Mesenchymal stem cell (in vitro differentiated cells and primary cell): Measurements from ENCODE around the gene MARK3.
A peak's percentile ranks its signal among the peaks of the same experiment; 100 is the strongest.

Experiments used
- DNase-seq: peaks from one replicate; pipeline ENCODE4 v3.0.0-alpha.2; 2013
- H2AFZ ChIP-seq: one replicate; pipeline ENCODE4 v1.6.1; 2013; ENCODE audit warnings: low read depth, mild to moderate bottlenecking, control low read depth, inconsistent platforms, low read length, moderate library complexity
- H2AK5ac ChIP-seq: 2 replicates; pipeline ENCODE4 v1.6.1; 2013; ENCODE audit warnings: low read length, moderate library complexity, mild to moderate bottlenecking, inconsistent platforms; ENCODE audit not compliant: severe bottlenecking
- H2BK120ac ChIP-seq: one replicate; pipeline ENCODE4 v1.6.1; 2013; ENCODE audit warnings: low read depth, mild to moderate bottlenecking, inconsistent platforms, low read length, moderate library complexity
- H2BK12ac ChIP-seq, 2 experiments: one replicate each; pipeline ENCODE4 v1.6.1; 2013; ENCODE audit warnings: inconsistent platforms in 2 of 2, low read length in 2 of 2, mild to moderate bottlenecking in 2 of 2, moderate library complexity in 2 of 2, control low read depth in 1 of 2
- H2BK15ac ChIP-seq: one replicate; pipeline ENCODE4 v1.6.1; 2013; ENCODE audit warnings: mild to moderate bottlenecking, low read depth, inconsistent platforms; ENCODE audit not compliant: poor library complexity, severe bottlenecking
- H2BK5ac ChIP-seq: 2 replicates; pipeline ENCODE4 v1.6.1; 2013; ENCODE audit warnings: low read depth, mild to moderate bottlenecking, low read length, control low read depth, inconsistent platforms; ENCODE audit not compliant: poor library complexity, severe bottlenecking
- H3K14ac ChIP-seq, 2 experiments: one replicate each; pipeline ENCODE4 v1.6.1; 2013; ENCODE audit warnings: inconsistent platforms in 2 of 2, low read length in 2 of 2, control low read depth in 1 of 2, mild to moderate bottlenecking in 1 of 2, moderate library complexity in 1 of 2
- H3K18ac ChIP-seq, 2 experiments: one replicate each; pipeline ENCODE4 v1.6.1; 2013; ENCODE audit warnings: inconsistent platforms in 2 of 2, low read length in 2 of 2, control low read depth in 1 of 2, low read depth in 1 of 2, mild to moderate bottlenecking in 1 of 2
- H3K23ac ChIP-seq, 2 experiments: one replicate each; pipeline ENCODE4 v1.6.1; 2013; ENCODE audit warnings: inconsistent platforms in 2 of 2, low read length in 2 of 2, mild to moderate bottlenecking in 2 of 2, moderate library complexity in 2 of 2, control low read depth in 1 of 2
- H3K27ac ChIP-seq: 2 replicates; pipeline ENCODE4 v1.5.1; 2013; ENCODE audit warnings: mild to moderate bottlenecking, moderate library complexity, low read length, control low read depth, inconsistent platforms; ENCODE audit not compliant: poor library complexity, severe bottlenecking
- H3K27me3 ChIP-seq, 2 experiments: 2 replicates each; pipeline versions ENCODE4 v1.6.1 to v1.7.0; 2013; ENCODE audit warnings: low read length in 2 of 2, mild to moderate bottlenecking in 2 of 2, moderate library complexity in 2 of 2, control low read depth in 1 of 2, inconsistent platforms in 1 of 2; ENCODE audit not compliant: control insufficient read depth in 1 of 2, insufficient read depth in 1 of 2
- H3K36me3 ChIP-seq, 2 experiments: 2 replicates each; pipeline versions ENCODE4 v1.6.1 to v1.7.0; 2013; ENCODE audit warnings: low read length in 2 of 2, control low read depth in 1 of 2, inconsistent platforms in 1 of 2, low read depth in 1 of 2, mild to moderate bottlenecking in 1 of 2; ENCODE audit not compliant: insufficient read depth in 2 of 2, control insufficient read depth in 1 of 2
- H3K4ac ChIP-seq, 2 experiments: one replicate each; pipeline ENCODE4 v1.6.1; 2013; ENCODE audit warnings: inconsistent platforms in 2 of 2, low read length in 2 of 2, mild to moderate bottlenecking in 2 of 2, moderate library complexity in 2 of 2, control low read depth in 1 of 2, low read depth in 1 of 2
- H3K4me1 ChIP-seq: 2 replicates; pipeline ENCODE4 v1.6.1; 2013; ENCODE audit warnings: low read depth, low read length, control low read depth; ENCODE audit not compliant: control insufficient read depth, insufficient read depth
- H3K4me2 ChIP-seq: 2 replicates; pipeline ENCODE4 v1.6.1; 2013; ENCODE audit warnings: low read length, mild to moderate bottlenecking, inconsistent platforms; ENCODE audit not compliant: poor library complexity, severe bottlenecking
- H3K4me3 ChIP-seq, 2 experiments: 2 replicates each; pipeline versions ENCODE4 v1.5.1 to v1.7.0; 2013; ENCODE audit warnings: low read length in 2 of 2, mild to moderate bottlenecking in 2 of 2, control low read depth in 1 of 2, low read depth in 1 of 2; ENCODE audit not compliant: insufficient read depth in 1 of 2
- H3K79me1 ChIP-seq: replicated peaks from 2 replicates; pipeline ENCODE4 v1.6.1; 2013; ENCODE audit warnings: mild to moderate bottlenecking, control low read depth, low read length, inconsistent platforms; ENCODE audit not compliant: poor library complexity, severe bottlenecking
- H3K9ac ChIP-seq: 2 replicates; pipeline ENCODE4 v1.7.0; 2013; ENCODE audit warnings: mild to moderate bottlenecking, low read length, moderate library complexity
- H3K9me3 ChIP-seq: 2 replicates; pipeline ENCODE4 v1.7.0; 2013; ENCODE audit warnings: mild to moderate bottlenecking, low read length; ENCODE audit not compliant: control insufficient read depth
- H4K8ac ChIP-seq: one replicate; pipeline ENCODE4 v1.6.1; 2013; ENCODE audit warnings: inconsistent platforms, mild to moderate bottlenecking, low read length, moderate library complexity
- H4K91ac ChIP-seq: one replicate; pipeline ENCODE4 v1.6.1; 2013; ENCODE audit warnings: mild to moderate bottlenecking, low read length, inconsistent platforms
- WGBS: methylation state at CpG from one replicate; pipeline ENCODE4 v1.1.7; 2013; ENCODE audit warnings: mixed read lengths; 5-methylcytosine and 5-hydroxymethylcytosine counted together

MARK3 gene

DNA sequence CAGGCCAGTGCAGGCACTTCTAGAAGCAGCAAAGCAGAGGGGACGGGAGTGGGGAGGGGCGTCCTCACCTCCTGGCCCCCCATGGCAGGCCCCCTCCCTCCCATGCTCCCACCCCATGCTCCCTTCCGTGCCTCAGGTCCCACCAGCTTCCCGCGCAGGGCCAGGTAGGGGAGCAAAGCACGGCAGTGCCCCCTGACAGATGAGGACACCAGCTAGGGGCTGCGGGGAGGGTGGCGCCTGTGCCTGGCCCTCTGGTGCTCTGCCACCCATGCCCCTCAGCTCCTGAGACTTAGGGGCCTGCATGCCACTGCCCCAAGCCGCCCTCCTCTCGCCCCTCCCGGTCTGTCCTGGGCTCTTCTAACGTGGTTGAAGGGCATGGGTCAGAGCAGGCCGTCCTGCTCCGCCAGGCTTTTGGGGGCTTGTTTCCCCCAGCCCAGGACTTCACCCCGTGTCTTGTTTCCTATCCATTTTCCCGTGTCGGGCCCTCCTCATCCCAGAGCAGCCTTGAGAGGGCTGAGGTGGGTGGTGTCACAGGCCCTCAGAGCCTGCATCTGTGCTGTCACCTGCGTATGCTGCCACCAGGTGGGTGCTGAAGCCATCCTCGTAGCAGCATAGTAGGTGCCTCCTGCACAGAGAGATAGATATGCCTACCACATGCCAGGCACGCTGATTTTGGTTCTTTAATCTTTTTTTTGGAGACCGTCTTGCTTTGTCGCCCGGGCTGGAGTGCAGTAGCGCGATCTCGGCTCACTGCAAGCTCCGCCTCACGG lies 154.0 kb downstream of the MARK3 start:
- H3K4me3 ChIP-seq: no peak overlapping the region
- no peak overlapping the region for H3K27ac ChIP-seq
- H3K4ac ChIP-seq: no peak overlapping the region
- H2BK15ac ChIP-seq: no peak overlapping the region
- H4K8ac ChIP-seq: no peak overlapping the region
- H3K18ac ChIP-seq: no peak overlapping the region
- H4K91ac ChIP-seq: no peak overlapping the region
- no peak overlapping the region for H3K23ac ChIP-seq
- no peak overlapping the region for H2BK120ac ChIP-seq
- no peaks in the 10 kb centered on the region for H3K27me3 ChIP-seq
- peaks cover 59% of the 10 kb centered on the region for H3K4me1 ChIP-seq
- no peaks in the 10 kb centered on the region for H3K9me3 ChIP-seq
- peak overlapping the region in 1 of 2 experiments; percentile 67 for H2BK12ac ChIP-seq
- H3K9ac ChIP-seq: peak overlapping the region; percentile 22
- H3K36me3 ChIP-seq: peaks cover 0 to 38% of the 10 kb centered on the region in 2 experiments
- WGBS: 82% methylated on average over 28 of the region's 28 CpGs
- H3K14ac ChIP-seq: no peak overlapping the region
- H2AK5ac ChIP-seq: peak overlapping the region; percentile 40
- no peak overlapping the region for H3K4me2 ChIP-seq
- no peak overlapping the region for H2BK5ac ChIP-seq
- no peak for DNase-seq
- no peak overlapping the region for H2AFZ ChIP-seq
- H3K79me1 ChIP-seq: no peaks in the 10 kb centered on the region

DNA sequence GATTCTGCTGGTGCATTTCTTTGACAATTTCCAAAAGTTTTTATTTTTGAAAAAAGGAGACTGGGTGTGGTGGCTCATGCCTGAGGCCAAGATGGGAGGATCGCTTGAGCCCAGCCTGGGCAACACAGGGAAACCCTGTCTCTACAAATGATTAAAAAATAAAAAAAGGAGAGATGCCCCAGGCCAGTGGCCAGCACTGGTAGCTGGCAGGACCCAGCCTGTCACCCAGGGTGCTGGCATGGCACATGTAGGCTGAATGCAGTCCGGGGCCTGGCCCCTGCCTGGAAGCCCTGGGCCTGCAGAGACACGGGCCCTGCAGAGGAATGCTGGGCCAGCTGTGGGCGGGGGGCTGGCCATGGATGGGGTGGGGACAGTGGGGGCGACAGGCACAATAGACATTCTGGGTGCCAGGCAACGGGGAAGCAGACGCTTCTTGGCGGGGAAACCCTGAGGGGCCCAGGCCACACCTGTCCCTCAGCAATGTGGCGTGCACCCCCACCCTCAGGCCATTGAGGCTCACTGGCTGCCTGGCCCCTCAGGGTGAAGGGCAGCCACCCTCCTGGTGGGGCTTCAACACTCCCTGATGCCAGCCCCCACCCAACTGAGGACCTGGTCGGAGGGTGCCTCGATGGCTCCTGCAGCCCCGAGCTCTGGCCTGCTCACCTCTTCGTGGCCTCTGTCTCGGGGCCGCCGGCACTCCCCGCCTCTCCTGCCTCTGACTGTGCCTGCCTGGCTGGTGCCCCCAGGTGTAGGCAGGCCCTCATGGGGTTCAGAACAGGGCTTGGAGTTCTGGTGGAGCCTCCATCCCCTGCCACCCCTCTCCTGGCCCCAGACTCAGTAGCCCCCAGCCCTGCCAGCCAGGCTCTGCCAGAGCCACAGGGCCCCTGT lies 155.8 kb downstream of the MARK3 start:
- Histone ChIP-seq H3K4ac (no peak overlapping the region), H2BK120ac (peak overlapping the region; percentile 12), H2AK5ac (peak overlapping the region; percentile 10), H3K27ac (no peak overlapping the region), H2BK5ac (no peak overlapping the region), H4K91ac (peak overlapping the region; percentile 43), H3K27me3 (no peaks in the 10 kb centered on the region), H3K36me3 (peaks cover 0 to 20% of the 10 kb centered on the region in 2 experiments), H3K9ac (peak overlapping the region; percentile 80), H2BK15ac (peak overlapping the region; percentile 74), H3K79me1 (no peaks in the 10 kb centered on the region), H3K23ac (peak overlapping the region in 1 of 2 experiments; percentile 34), H3K14ac (peak overlapping the region in 1 of 2 experiments; percentile 6), H3K18ac (peak overlapping the region; percentile 29 to 48), H3K4me1 (peaks cover 60% of the 10 kb centered on the region), H2BK12ac (peak overlapping the region in 1 of 2 experiments; percentile 60), H3K4me3 (no peak overlapping the region), H4K8ac (peak overlapping the region; percentile 56), H3K4me2 (no peak overlapping the region), H2AFZ (no peak overlapping the region), H3K9me3 (no peaks in the 10 kb centered on the region)
- 86% methylated on average over 17 of the region's 17 CpGs for WGBS
- no peak for DNase-seq

DNA sequence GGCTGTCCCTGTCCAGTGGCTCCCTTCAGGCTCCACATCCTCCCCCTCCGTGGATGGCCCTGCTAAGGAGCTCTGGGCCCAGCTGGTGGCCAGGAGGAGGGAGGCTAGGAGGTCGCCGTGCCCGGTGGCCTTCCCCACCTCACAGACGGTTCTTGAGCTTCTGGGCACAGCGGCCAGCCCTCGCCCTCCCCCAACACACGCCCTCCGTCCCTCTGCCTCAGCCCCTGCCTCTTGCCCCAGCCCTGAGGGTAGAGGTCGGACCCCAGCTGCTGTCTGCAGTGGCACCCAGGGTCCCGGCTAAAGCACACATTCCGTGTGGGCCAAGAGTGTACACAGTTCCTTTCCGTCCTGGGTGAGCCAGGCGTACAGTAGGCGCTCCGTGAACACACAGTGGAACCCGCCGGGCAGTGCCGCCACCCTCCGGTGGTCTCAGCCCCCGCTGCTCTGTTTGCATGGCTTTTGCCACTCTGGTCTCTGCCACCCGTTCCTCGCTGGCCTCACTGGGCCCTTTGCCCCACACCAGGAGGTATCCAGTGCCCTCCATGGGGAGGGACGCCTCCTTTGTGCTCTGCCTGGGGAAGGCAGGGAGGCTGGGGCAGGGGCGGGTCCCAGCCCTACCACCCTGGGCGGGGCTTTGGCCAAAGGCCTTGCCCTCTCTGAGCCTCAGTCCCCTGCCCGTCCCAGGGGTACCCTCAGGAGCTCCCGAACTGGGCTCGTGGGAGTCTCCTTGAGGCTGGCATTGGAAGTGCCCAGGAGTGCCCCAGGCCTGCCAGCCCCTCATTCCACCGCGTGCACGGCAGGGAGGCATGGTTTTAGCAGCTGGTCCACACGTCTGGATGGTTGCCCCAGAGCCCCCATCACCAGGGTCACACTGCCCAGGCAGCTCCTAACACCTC lies 156.7 kb downstream of the MARK3 start:
- Histone ChIP-seq H3K27ac (no peak overlapping the region), H2BK120ac (no peak overlapping the region), H3K18ac (peak overlapping the region in 1 of 2 experiments; percentile 29), H3K9me3 (no peaks in the 10 kb centered on the region), H2BK15ac (no peak overlapping the region), H2BK5ac (no peak overlapping the region), H2BK12ac (peak overlapping the region in 1 of 2 experiments; percentile 68), H3K14ac (no peak overlapping the region), H3K4me1 (peaks cover 62% of the 10 kb centered on the region), H3K9ac (peak overlapping the region; percentile 80), H3K27me3 (no peaks in the 10 kb centered on the region), H2AK5ac (peak overlapping the region; percentile 25), H3K36me3 (peaks cover 0 to 11% of the 10 kb centered on the region in 2 experiments), H2AFZ (no peak overlapping the region), H3K4me3 (peak overlapping the region in 1 of 2 experiments; percentile 51), H3K4ac (peak overlapping the region in 1 of 2 experiments; percentile 9), H3K23ac (no peak overlapping the region), H3K4me2 (no peak overlapping the region), H4K91ac (peak overlapping the region; percentile 56), H3K79me1 (no peaks in the 10 kb centered on the region), H4K8ac (peak overlapping the region; percentile 66)
- DNase-seq: no peak
- 74% methylated on average over 33 of the region's 33 CpGs for WGBS
